ENCODE measurements around the gene IGLL1.

DNA sequence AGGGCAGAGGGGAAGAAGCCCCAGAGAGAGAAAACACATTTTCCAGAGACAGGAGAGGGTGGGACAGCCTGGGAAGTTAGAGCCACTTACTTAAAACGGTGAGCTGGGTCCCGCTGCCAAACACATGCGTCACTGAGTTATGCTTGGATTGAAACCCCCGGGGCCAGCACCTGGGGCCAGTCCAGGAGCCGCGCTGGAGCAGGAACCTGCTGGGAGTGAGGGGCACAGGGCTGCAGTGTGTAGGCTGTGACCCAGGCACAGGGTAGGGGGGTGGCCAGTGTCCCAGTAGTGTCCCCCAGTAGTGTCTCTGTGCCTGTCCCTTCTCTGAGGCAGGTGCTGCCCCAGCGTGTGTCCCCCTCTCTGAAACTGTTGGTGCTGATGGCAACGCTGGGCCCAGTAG, 5.2 kb downstream of the IGLL1 start:
- TF ChIP-seq, protein P1, sequence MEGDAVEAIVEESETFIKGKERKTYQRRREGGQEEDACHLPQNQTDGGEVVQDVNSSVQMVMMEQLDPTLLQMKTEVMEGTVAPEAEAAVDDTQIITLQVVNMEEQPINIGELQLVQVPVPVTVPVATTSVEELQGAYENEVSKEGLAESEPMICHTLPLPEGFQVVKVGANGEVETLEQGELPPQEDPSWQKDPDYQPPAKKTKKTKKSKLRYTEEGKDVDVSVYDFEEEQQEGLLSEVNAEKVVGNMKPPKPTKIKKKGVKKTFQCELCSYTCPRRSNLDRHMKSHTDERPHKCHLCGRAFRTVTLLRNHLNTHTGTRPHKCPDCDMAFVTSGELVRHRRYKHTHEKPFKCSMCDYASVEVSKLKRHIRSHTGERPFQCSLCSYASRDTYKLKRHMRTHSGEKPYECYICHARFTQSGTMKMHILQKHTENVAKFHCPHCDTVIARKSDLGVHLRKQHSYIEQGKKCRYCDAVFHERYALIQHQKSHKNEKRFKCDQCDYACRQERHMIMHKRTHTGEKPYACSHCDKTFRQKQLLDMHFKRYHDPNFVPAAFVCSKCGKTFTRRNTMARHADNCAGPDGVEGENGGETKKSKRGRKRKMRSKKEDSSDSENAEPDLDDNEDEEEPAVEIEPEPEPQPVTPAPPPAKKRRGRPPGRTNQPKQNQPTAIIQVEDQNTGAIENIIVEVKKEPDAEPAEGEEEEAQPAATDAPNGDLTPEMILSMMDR (IDR thresholded peaks at IDR 0.05; ENCODE audit: poor library complexity, severe bottlenecking) = no peak
- TF ChIP-seq POLR2AphosphoS5 (IDR thresholded peaks at IDR 0.05) = no peak
- TF ChIP-seq, protein P2, sequence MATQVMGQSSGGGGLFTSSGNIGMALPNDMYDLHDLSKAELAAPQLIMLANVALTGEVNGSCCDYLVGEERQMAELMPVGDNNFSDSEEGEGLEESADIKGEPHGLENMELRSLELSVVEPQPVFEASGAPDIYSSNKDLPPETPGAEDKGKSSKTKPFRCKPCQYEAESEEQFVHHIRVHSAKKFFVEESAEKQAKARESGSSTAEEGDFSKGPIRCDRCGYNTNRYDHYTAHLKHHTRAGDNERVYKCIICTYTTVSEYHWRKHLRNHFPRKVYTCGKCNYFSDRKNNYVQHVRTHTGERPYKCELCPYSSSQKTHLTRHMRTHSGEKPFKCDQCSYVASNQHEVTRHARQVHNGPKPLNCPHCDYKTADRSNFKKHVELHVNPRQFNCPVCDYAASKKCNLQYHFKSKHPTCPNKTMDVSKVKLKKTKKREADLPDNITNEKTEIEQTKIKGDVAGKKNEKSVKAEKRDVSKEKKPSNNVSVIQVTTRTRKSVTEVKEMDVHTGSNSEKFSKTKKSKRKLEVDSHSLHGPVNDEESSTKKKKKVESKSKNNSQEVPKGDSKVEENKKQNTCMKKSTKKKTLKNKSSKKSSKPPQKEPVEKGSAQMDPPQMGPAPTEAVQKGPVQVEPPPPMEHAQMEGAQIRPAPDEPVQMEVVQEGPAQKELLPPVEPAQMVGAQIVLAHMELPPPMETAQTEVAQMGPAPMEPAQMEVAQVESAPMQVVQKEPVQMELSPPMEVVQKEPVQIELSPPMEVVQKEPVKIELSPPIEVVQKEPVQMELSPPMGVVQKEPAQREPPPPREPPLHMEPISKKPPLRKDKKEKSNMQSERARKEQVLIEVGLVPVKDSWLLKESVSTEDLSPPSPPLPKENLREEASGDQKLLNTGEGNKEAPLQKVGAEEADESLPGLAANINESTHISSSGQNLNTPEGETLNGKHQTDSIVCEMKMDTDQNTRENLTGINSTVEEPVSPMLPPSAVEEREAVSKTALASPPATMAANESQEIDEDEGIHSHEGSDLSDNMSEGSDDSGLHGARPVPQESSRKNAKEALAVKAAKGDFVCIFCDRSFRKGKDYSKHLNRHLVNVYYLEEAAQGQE (IDR thresholded peaks at IDR 0.05; ENCODE audit: borderline replicate concordance) = no peak
- no peak for TF ChIP-seq EZH2 (IDR thresholded peaks at IDR 0.05; ENCODE audit: borderline replicate concordance, insufficient read depth, low read length, poor library complexity, severe bottlenecking)
- TF ChIP-seq SMC3 (conservative IDR thresholded peaks at IDR 0.05; ENCODE audit: poor library complexity) = no peak
- TF ChIP-seq MXI1 (conservative IDR thresholded peaks at IDR 0.05; ENCODE audit: poor library complexity, severe bottlenecking) = no peak
- no peak for TF ChIP-seq EP300 (conservative IDR thresholded peaks at IDR 0.05; ENCODE audit: poor library complexity, severe bottlenecking)
- TF ChIP-seq RAD21 (conservative IDR thresholded peaks at IDR 0.05) = no peak
